Thyroid gland (tissue), 4 donors: ENCODE results near the gene SLC38A3.

Source experiments
- CTCF ChIP-seq, 6 experiments: fragments of 200-600 bp in 3 of 6; fragments of 450-650 bp in 3 of 6; sonication (generic) in 3 of 6; IDR thresholded peaks; one replicate each; pipeline ENCODE4 v1.5.1; 2016 to 2019; ENCODE audit warnings: antibody characterized with exemption in 6 of 6, mild to moderate bottlenecking in 2 of 6, inconsistent platforms in 1 of 6, moderate library complexity in 1 of 6
- POLR2A ChIP-seq, 2 donors: fragments of 450-650 bp; IDR thresholded peaks; one replicate each; pipeline ENCODE4 v1.6.1; 2017; ENCODE audit warnings: antibody characterized with exemption in 2 of 2, mild to moderate bottlenecking in 2 of 2, moderate library complexity in 1 of 2

- no peak for TF ChIP-seq CTCF (IDR thresholded peaks at IDR 0.05)
- TF ChIP-seq POLR2A (IDR thresholded peaks at IDR 0.05), result no peak
Observed at GRCh38 chr3:50241713-50242380, 36.8 kb downstream of the SLC38A3 start.
